DND-41 (cell line): Measurements from ENCODE around the gene PEAK1.

ENCODE experiments used
- EZH2 ChIP-seq: IDR thresholded peaks from 3 replicates; pipeline ENCODE4 v1.6.1; 2012; ENCODE audit warnings: borderline replicate concordance, low read depth, mild to moderate bottlenecking, moderate library complexity, low read length, inconsistent platforms; ENCODE audit not compliant: severe bottlenecking
- TF ChIP-seq, protein P1 (sequence below): IDR thresholded peaks from 2 replicates; pipeline ENCODE4 v1.5.1; 2012; ENCODE audit warnings: borderline replicate concordance, low read length, moderate library complexity, mild to moderate bottlenecking; ENCODE audit not compliant: poor library complexity, severe bottlenecking; ENCODE audit errors: extremely low read depth

DNA sequence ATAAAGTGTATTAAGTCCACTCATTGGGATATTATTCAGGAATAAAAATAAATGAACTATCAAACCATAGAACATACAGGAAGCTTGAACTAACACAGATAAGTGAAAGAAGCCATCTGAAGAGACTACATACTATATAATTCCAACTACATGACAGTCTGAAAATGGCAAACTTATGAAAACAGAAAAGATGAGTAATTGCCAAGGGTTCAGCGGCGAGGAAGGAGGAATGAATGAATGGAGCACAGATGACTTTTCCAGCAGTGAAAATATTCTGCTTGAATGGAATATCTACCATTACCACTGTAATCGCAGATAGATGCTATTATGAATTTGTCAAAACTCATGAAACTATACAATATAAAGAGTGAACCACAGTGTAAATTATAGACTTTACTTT, 79.7 kb downstream of the PEAK1 start:
- TF ChIP-seq EZH2 = no peak
- TF ChIP-seq, protein P1, sequence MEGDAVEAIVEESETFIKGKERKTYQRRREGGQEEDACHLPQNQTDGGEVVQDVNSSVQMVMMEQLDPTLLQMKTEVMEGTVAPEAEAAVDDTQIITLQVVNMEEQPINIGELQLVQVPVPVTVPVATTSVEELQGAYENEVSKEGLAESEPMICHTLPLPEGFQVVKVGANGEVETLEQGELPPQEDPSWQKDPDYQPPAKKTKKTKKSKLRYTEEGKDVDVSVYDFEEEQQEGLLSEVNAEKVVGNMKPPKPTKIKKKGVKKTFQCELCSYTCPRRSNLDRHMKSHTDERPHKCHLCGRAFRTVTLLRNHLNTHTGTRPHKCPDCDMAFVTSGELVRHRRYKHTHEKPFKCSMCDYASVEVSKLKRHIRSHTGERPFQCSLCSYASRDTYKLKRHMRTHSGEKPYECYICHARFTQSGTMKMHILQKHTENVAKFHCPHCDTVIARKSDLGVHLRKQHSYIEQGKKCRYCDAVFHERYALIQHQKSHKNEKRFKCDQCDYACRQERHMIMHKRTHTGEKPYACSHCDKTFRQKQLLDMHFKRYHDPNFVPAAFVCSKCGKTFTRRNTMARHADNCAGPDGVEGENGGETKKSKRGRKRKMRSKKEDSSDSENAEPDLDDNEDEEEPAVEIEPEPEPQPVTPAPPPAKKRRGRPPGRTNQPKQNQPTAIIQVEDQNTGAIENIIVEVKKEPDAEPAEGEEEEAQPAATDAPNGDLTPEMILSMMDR = no peak
